HepG2 (cell line): ENCODE data around the gene SGMS1. TPM values are rescaled to one million over a fixed set of nuclear protein-coding genes. Genes with fewer than 3 reads are reported as not detected.
A peak's percentile ranks its signal among the peaks of the same experiment; 100 is the strongest.

Source experiments
- ATF5 ChIP-seq: sonication (generic); formaldehyde crosslinking; IDR thresholded peaks from 2 replicates; pipeline ENCODE4 v1.4.0; 2020; ENCODE audit warnings: mild to moderate bottlenecking, low read depth, missing genetic modification reagents
- HDAC1 ChIP-seq: sonication (generic); formaldehyde crosslinking; IDR thresholded peaks from 2 replicates; pipeline ENCODE4 v1.5.1; 2020; ENCODE audit warnings: mild to moderate bottlenecking, missing genetic modification reagents
- MATR3 ChIP-seq: sonication (generic); formaldehyde crosslinking; IDR thresholded peaks from 2 replicates; pipeline ENCODE4 v1.4.0; 2020; ENCODE audit warnings: missing genetic modification reagents
- MTA1 ChIP-seq: sonication (generic); formaldehyde crosslinking; IDR thresholded peaks from 2 replicates; pipeline ENCODE4 v1.4.0; 2020; ENCODE audit warnings: missing genetic modification reagents, mild to moderate bottlenecking, borderline replicate concordance
- MXI1 ChIP-seq: IDR thresholded peaks from 3 replicates; pipeline ENCODE4 v1.6.1; 2012; ENCODE audit warnings: low read depth, low read length, inconsistent platforms, borderline replicate concordance
- PHF20 ChIP-seq: sonication (generic); formaldehyde crosslinking; IDR thresholded peaks from 2 replicates; pipeline ENCODE4 v1.5.0; 2020; ENCODE audit warnings: mild to moderate bottlenecking, missing genetic modification reagents
- PRDM15 ChIP-seq: sonication (generic); formaldehyde crosslinking; IDR thresholded peaks from 2 replicates; pipeline ENCODE4 v1.4.0; 2020; ENCODE audit warnings: missing genetic modification reagents
- SALL1 ChIP-seq: sonication (generic); formaldehyde crosslinking; IDR thresholded peaks from 2 replicates; pipeline ENCODE4 v1.8.0; 2022; ENCODE audit warnings: mild to moderate bottlenecking, missing genetic modification reagents
- SALL2 ChIP-seq: sonication (generic); formaldehyde crosslinking; IDR thresholded peaks from 2 replicates; pipeline ENCODE4 v1.8.1; 2023; ENCODE audit warnings: mild to moderate bottlenecking, missing genetic modification reagents, inconsistent platforms
- THAP9 ChIP-seq: sonication (generic); formaldehyde crosslinking; IDR thresholded peaks from 2 replicates; pipeline ENCODE4; 2020; ENCODE audit warnings: missing genetic modification reagents, mild to moderate bottlenecking, borderline replicate concordance
- XBP1 ChIP-seq: sonication (generic); formaldehyde crosslinking; IDR thresholded peaks from 2 replicates; pipeline ENCODE4 v1.5.0; 2020; ENCODE audit warnings: missing genetic modification reagents
- ZFP41 ChIP-seq: sonication (generic); formaldehyde crosslinking; IDR thresholded peaks from 2 replicates; pipeline ENCODE4 v1.4.0; 2020; ENCODE audit warnings: mild to moderate bottlenecking, missing genetic modification reagents, borderline replicate concordance
- ZFP91 ChIP-seq: sonication (generic); formaldehyde crosslinking; IDR thresholded peaks from 2 replicates; pipeline ENCODE4 v1.9.0; 2022; ENCODE audit warnings: missing genetic modification reagents, mild to moderate bottlenecking, borderline replicate concordance
- ZNF260 ChIP-seq: sonication (generic); formaldehyde crosslinking; IDR thresholded peaks from 2 replicates; pipeline ENCODE4 v1.4.0; 2020; ENCODE audit warnings: missing genetic modification reagents, low read depth, mild to moderate bottlenecking, borderline replicate concordance
- ZNF552 ChIP-seq: sonication (generic); formaldehyde crosslinking; IDR thresholded peaks from 2 replicates; pipeline ENCODE4 v1.9.0; 2022; ENCODE audit warnings: missing genetic modification reagents, mild to moderate bottlenecking, borderline replicate concordance
- ZNF556 ChIP-seq: sonication (generic); formaldehyde crosslinking; IDR thresholded peaks from 2 replicates; pipeline ENCODE4 v1.4.0; 2020; ENCODE audit warnings: mild to moderate bottlenecking, missing genetic modification reagents, borderline replicate concordance
- ZNF577 ChIP-seq: sonication (generic); formaldehyde crosslinking; IDR thresholded peaks from 2 replicates; pipeline ENCODE4 v1.4.0; 2020; ENCODE audit warnings: mild to moderate bottlenecking, low read depth, missing genetic modification reagents, borderline replicate concordance
- ZNF691 ChIP-seq: sonication (generic); formaldehyde crosslinking; IDR thresholded peaks from 2 replicates; pipeline ENCODE4 v1.4.0; 2020; ENCODE audit warnings: missing genetic modification reagents, low read depth, mild to moderate bottlenecking, borderline replicate concordance
- ZNF747 ChIP-seq: sonication (generic); formaldehyde crosslinking; IDR thresholded peaks from 2 replicates; pipeline ENCODE4 v1.8.1; 2023; ENCODE audit warnings: missing genetic modification reagents, mild to moderate bottlenecking, borderline replicate concordance
- polyA plus RNA-seq, 8 experiments: library from polyadenylated mRNA; depleted of rRNA in 3 of 8; stranded (reverse) in 7 of 8; unstranded in 1 of 8; fragments of >200 nt; fragmentation: Illumina TruSeq in 4 of 8; extraction: Trizol in 4 of 8; gene quantifications; 2 replicates each; pipeline versions ENCODE4 v1.2.1 to v1.2.3, GENCODE V29; 2011 to 2016; ENCODE audit warnings: low read depth in 4 of 8, missing spikeins in 1 of 8, mixed read lengths in 1 of 8; ENCODE audit not compliant: insufficient read depth in 1 of 8
- total RNA-seq, 5 experiments: library from RNA; depleted of rRNA; stranded (reverse); fragments of >200 nt; fragmentation: Illumina TruSeq; extraction: Trizol; gene quantifications; 2 replicates each; pipeline ENCODE4 v1.2.3, GENCODE V29; 2016; ENCODE audit warnings: low read depth in 1 of 5

The SGMS1 gene
- total and polyA plus RNA-seq, 2 of the 13 experiments (the other 11 are each of a cell fraction or from before 2014, with no cell fraction given) = 6.5 to 15.1 TPM

GRCh38 chr10:50624866-50625501, 1.2 kb upstream of the SGMS1 start (continued):
- TF ChIP-seq ATF5 (no peak), ZNF552 (CRISPR knock-in tag) (no peak), MTA1 (CRISPR knock-in tag) (peak; percentile 30; the same call in 1 of the 2 replicates), PHF20 (CRISPR knock-in tag) (peak; percentile 70; the same call in 1 of the 2 replicates), THAP9 (CRISPR knock-in tag) (no peak; the same call in 1 of the 2 replicates), XBP1 (0 out of 2 replicates have a peak, but pooled peaks have one; percentile 21), ZNF577 (CRISPR knock-in tag) (no peak), PRDM15 (CRISPR knock-in tag) (peak; percentile 90; the same call in 1 of the 2 replicates), ZFP41 (CRISPR knock-in tag) (no peak), HDAC1 (peak; percentile 67), MATR3 (no peak), SALL1 (CRISPR knock-in tag) (peak; percentile 70), ZNF747 (no peak), MXI1 (peak; percentile 34; the same call in 2 of the 3 replicates), ZNF556 (CRISPR knock-in tag) (no peak), ZNF691 (CRISPR knock-in tag) (no peak), ZFP91 (CRISPR knock-in tag) (peak; percentile 65; the same call in 1 of the 2 replicates), ZNF260 (CRISPR knock-in tag) (no peak), SALL2 (CRISPR knock-in tag) (0 out of 2 replicates have a peak, but pooled peaks have one; percentile 38)
